Osteocyte (in vitro differentiated cells): ENCODE data around the gene SPTSSA. TPM values are rescaled to one million over a fixed set of nuclear protein-coding genes. Genes with fewer than 3 reads are reported as not detected.

ENCODE experiments used
- DNase-seq: peaks from one replicate; pipeline ENCODE4 v3.0.0; 2021; ENCODE audit warnings: mixed read lengths; ENCODE audit not compliant: unreplicated experiment; ENCODE audit errors: extremely low spot score
- H3K27ac Mint-ChIP-seq: one replicate; pipeline ENCODE4 v1.8.0; 2021; ENCODE audit warnings: mild to moderate bottlenecking, mixed read lengths; ENCODE audit not compliant: unreplicated experiment
- H3K27me3 Mint-ChIP-seq: one replicate; pipeline ENCODE4 v1.8.0; 2021; ENCODE audit warnings: mixed read lengths; ENCODE audit not compliant: unreplicated experiment
- H3K36me3 Mint-ChIP-seq: one replicate; pipeline ENCODE4 v1.8.0; 2021; ENCODE audit warnings: mixed read lengths; ENCODE audit not compliant: unreplicated experiment
- H3K4me1 Mint-ChIP-seq: one replicate; pipeline ENCODE4 v1.8.0; 2021; ENCODE audit warnings: mixed read lengths; ENCODE audit not compliant: unreplicated experiment
- H3K4me3 Mint-ChIP-seq: one replicate; pipeline ENCODE4 v1.8.0; 2021; ENCODE audit warnings: mild to moderate bottlenecking, moderate library complexity, mixed read lengths; ENCODE audit not compliant: unreplicated experiment
- H3K9me3 Mint-ChIP-seq: one replicate; pipeline ENCODE4 v1.8.0; 2021; ENCODE audit warnings: mixed read lengths; ENCODE audit not compliant: unreplicated experiment
- total RNA-seq: library from RNA; stranded (reverse); gene quantifications from 2 replicates; pipeline ENCODE4 v1.2.1, GENCODE V29; 2021
- TF ChIP-seq, protein P1 (sequence below): fragments of 200-600 bp; sonication (generic); IDR thresholded peaks from 2 replicates; pipeline ENCODE4 v1.5.0; 2021; ENCODE audit warnings: antibody characterized with exemption, mild to moderate bottlenecking, moderate library complexity

SPTSSA gene
- total RNA-seq, 1 donor from 2014 or later, result 17.8 TPM

- Mint-ChIP-seq H3K27me3 (peaks cover 10% of the 10 kb centered on the region), H3K4me3 (no peak overlapping the region), H3K36me3 (no peaks in the 10 kb centered on the region), H3K4me1 (no peaks in the 10 kb centered on the region), H3K27ac (no peak overlapping the region), H3K9me3 (peaks cover 11% of the 10 kb centered on the region)
- TF ChIP-seq, protein P1, sequence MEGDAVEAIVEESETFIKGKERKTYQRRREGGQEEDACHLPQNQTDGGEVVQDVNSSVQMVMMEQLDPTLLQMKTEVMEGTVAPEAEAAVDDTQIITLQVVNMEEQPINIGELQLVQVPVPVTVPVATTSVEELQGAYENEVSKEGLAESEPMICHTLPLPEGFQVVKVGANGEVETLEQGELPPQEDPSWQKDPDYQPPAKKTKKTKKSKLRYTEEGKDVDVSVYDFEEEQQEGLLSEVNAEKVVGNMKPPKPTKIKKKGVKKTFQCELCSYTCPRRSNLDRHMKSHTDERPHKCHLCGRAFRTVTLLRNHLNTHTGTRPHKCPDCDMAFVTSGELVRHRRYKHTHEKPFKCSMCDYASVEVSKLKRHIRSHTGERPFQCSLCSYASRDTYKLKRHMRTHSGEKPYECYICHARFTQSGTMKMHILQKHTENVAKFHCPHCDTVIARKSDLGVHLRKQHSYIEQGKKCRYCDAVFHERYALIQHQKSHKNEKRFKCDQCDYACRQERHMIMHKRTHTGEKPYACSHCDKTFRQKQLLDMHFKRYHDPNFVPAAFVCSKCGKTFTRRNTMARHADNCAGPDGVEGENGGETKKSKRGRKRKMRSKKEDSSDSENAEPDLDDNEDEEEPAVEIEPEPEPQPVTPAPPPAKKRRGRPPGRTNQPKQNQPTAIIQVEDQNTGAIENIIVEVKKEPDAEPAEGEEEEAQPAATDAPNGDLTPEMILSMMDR, result no peak
- no peak for DNase-seq
These were observed 41.4 kb downstream of the SPTSSA start for GRCh38 chr14:34420547-34421150.

GRCh38 chr14:34409721-34410120 is 52.3 kb downstream of the SPTSSA start:
- Mint-ChIP-seq H3K4me1 (no peaks in the 10 kb centered on the region), H3K4me3 (no peak overlapping the region), H3K36me3 (no peaks in the 10 kb centered on the region), H3K27me3 (peaks cover 5% of the 10 kb centered on the region), H3K27ac (no peak overlapping the region), H3K9me3 (peaks cover 8% of the 10 kb centered on the region)
- TF ChIP-seq, protein P1, result no peak
- DNase-seq, result no peak

DNA sequence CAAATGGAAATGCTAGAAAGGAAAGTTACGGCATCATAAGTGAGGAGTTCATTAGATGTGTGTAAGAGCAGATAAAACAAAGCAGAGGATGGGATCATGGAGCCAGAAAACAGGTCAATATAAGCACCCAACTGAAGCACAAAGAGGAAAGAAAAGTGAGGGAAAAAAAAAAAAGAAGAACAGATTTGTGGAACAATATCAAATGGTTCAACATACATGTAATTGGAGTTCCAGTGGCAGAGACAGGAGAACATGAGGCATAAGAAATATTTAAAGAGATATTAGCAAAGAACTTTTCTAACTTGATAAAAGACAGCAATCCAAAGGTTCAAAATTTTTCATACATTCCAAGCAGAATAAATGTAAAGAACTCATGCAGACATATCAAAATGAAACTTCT is 54.1 kb downstream of the SPTSSA start:
- no peak for DNase-seq
- no peak overlapping the region for H3K27ac Mint-ChIP-seq
- no peaks in the 10 kb centered on the region for H3K36me3 Mint-ChIP-seq
- no peaks in the 10 kb centered on the region for H3K4me1 Mint-ChIP-seq
- H3K27me3 Mint-ChIP-seq, result peaks cover 8% of the 10 kb centered on the region
- TF ChIP-seq, protein P1, result no peak
- H3K4me3 Mint-ChIP-seq, result no peak overlapping the region
- peaks cover 8% of the 10 kb centered on the region for H3K9me3 Mint-ChIP-seq

GRCh38 chr14:34404416-34404815 is 57.6 kb downstream of the SPTSSA start:
- no peak overlapping the region for H3K27ac Mint-ChIP-seq
- H3K9me3 Mint-ChIP-seq, result peaks cover 8% of the 10 kb centered on the region
- TF ChIP-seq, protein P1, result no peak
- DNase-seq, result no peak
- no peaks in the 10 kb centered on the region for H3K36me3 Mint-ChIP-seq
- no peak overlapping the region for H3K4me3 Mint-ChIP-seq
- no peaks in the 10 kb centered on the region for H3K4me1 Mint-ChIP-seq
- peaks cover 8% of the 10 kb centered on the region for H3K27me3 Mint-ChIP-seq

GRCh38 chr14:34403646-34404045 is 58.4 kb downstream of the SPTSSA start:
- DNase-seq, result no peak
- H3K4me1 Mint-ChIP-seq, result no peaks in the 10 kb centered on the region
- no peaks in the 10 kb centered on the region for H3K36me3 Mint-ChIP-seq
- TF ChIP-seq, protein P1, result no peak
- H3K4me3 Mint-ChIP-seq, result no peak overlapping the region
- peaks cover 8% of the 10 kb centered on the region for H3K9me3 Mint-ChIP-seq
- peaks cover 8% of the 10 kb centered on the region for H3K27me3 Mint-ChIP-seq
- H3K27ac Mint-ChIP-seq, result no peak overlapping the region
